Epithelial cell of esophagus (primary cell): ENCODE results near the gene MYO7B.

Experiments
- DNase-seq: peaks from one replicate; pipeline ENCODE4 v3.0.0; 2010; ENCODE audit warnings: low read depth
- H3K4me3 ChIP-seq: 2 replicates; pipeline ENCODE4 v1.5.1; 2011; ENCODE audit warnings: mild to moderate bottlenecking, low read length, control low read depth
- TF ChIP-seq, protein P1 (sequence below): IDR thresholded peaks from 2 replicates; pipeline ENCODE4 v1.5.1; 2011; ENCODE audit warnings: low read depth, mild to moderate bottlenecking, low read length, control low read depth, inconsistent platforms; ENCODE audit not compliant: insufficient read depth; ENCODE audit errors: missing control alignments

MYO7B gene

DNA sequence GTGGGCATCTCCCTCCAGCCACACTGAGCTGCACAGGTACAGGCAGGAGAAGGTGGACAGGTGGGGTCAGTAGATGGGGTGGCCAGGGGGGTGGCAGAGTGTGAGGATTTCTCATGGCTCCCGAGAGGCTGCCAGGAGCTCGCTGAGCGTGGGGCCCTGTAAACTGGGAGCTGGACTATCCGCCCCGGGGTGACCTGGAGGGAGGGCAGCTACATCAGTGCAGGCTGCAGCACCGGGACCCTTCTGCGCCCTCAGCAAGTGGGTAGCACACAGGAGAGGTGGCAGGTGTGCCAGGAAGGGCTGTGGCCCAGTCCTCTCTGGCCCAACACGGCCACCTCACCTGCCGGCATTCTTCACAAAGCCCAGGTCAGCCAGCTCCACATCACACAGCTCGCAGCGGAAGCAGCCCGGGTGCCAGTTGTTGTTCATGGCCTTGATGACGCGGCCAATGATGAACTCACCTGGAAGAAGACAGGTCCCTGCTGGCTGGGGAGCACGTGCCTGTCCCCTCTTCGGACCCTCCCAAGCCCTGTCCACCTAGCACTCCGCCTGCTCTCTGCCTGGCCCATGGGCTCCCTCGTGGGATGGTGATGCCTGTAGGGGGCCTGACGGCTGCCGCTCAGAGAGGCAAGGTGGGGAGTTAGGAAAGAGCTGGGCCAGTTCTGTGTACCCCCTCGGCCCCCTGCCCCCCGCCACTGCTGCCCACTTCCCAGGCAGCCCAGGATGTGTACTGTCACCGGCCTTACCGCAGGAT lies 118.8 kb downstream of the MYO7B start:
- TF ChIP-seq, protein P1, sequence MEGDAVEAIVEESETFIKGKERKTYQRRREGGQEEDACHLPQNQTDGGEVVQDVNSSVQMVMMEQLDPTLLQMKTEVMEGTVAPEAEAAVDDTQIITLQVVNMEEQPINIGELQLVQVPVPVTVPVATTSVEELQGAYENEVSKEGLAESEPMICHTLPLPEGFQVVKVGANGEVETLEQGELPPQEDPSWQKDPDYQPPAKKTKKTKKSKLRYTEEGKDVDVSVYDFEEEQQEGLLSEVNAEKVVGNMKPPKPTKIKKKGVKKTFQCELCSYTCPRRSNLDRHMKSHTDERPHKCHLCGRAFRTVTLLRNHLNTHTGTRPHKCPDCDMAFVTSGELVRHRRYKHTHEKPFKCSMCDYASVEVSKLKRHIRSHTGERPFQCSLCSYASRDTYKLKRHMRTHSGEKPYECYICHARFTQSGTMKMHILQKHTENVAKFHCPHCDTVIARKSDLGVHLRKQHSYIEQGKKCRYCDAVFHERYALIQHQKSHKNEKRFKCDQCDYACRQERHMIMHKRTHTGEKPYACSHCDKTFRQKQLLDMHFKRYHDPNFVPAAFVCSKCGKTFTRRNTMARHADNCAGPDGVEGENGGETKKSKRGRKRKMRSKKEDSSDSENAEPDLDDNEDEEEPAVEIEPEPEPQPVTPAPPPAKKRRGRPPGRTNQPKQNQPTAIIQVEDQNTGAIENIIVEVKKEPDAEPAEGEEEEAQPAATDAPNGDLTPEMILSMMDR: no peak
- no peak overlapping the region for H3K4me3 ChIP-seq
- DNase-seq: no peak

DNA sequence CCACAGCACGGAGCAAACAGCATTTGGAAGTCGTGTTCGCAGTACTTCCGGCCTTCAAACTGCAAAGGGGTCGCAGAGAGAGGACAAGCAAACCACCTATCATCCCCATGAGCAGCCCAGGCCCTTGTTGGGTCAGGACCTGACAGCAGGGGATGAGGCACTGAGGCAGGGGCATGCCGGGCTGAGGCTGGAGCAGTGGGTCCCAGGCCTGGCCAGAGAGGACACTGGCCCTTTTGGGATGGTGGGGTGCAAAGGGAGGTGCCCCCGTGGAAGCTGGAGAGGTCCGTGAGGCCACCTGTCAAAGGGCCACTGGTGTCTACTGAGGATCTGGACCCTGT lies 119.3 kb downstream of the MYO7B start:
- no peak for DNase-seq
- no peak overlapping the region for H3K4me3 ChIP-seq
- TF ChIP-seq, protein P1: no peak

DNA sequence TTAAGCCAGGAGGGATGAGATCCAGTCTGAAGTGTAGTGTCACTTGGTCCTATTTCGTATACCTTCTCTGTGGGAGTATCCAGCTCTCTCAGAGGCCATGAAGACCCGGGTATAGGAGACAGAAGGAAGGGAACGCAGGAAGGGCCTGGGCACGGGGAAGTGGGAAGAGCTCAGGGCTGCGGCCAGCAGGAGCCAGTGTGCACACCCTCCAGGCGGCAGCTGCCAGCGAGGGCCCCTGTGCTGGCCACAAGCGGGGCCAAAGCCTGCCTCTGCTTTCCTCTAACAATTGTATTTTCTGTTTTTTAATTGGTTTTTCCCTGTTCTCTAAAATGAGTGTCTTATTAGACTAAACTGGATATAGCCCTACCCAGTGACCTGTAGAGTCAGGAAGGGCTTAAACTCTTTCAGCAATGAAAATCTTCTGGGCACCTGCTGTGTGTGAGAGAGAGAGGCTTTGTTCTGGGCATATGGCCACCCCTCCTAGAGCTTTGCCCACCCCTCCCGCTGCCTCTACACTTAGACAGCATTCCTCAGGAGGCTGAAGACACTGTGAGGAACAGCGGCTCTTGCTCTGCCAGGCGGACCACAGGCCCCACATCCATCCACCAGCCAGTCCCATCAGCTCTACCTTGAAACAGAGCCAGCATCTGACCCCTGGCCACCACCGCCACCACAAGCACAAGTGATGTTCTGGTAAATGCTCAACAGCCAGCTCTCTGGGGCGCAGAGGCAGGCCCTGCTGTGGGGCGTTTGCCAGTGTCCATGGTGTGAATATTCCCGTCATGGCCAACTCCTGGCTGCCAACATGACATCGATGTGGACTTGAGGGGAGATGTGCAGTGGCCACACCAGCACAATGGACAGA lies 120.0 kb downstream of the MYO7B start:
- TF ChIP-seq, protein P1: no peak
- no peak overlapping the region for H3K4me3 ChIP-seq
- no peak for DNase-seq

DNA sequence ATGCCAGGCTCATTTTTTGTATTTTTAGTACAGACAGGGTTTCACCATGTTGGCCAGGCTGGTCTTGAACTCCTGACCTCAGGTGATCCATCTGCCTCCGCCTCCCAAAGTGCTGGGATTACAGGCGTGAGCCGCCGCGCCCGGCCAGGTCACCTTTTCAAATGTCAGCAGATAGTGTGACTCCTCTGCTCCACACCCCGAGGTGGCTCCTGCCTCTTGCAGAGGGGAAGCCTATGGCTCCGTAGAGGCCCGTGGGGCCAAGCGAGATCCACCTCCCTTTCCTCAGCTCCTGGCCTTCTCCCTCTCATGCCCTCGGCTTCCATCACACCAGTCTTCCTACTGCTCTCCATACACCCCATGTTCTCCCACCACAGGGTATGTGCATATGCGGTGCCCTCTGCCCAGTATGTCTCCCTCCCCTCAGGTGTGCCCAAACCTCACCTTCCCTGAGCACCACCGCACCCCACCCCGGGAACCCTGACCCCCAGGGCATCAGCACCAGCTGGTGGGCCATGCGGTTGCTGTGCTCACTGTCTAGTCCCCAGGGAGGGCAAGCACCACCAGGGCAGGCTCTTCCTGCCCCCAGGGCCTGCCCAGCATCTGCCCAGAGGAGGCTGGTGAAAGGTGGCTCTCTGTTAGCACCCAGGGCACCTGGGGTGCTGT lies 121.2 kb downstream of the MYO7B start:
- TF ChIP-seq, protein P1: no peak
- H3K4me3 ChIP-seq: no peak overlapping the region
- DNase-seq: no peak

DNA sequence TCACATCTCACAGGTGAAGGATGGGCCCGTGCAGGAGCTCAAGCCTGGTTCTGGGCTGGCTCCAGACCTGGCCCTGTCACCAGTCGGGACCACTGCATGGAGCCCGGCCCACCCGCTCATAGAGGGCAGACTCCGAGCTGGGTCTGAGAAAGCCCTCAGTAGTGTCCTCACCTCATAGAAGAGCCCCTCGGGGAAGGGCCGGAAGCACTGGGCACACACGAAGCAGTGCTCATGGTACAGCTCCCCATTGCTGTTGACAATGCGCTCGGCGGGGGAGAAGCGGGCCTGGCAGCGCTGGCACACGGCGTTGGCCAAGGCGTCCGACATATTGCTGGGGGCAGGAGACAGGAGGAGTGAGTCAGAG lies 121.7 kb downstream of the MYO7B start:
- DNase-seq: no peak
- TF ChIP-seq, protein P1: no peak
- H3K4me3 ChIP-seq: no peak overlapping the region

DNA sequence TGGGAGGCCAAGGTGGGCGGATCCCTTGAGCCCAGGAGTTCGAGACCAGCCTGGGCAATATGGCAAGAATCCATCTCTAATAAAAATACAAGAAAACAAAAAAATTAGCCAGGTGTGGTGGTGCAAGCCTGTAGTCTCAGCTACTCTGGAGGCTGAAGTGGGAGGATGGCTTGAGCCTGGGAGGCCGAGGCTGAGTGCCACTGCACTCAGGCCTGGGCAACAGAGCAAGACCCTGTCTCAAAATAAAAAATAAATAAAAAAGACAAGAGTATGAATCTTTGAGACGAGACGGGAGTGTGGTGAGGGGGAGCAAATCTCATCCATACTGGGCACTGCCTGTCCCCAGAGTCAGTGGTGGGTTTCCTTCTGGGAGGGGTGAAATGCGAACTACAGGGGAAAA lies 122.7 kb downstream of the MYO7B start:
- no peak for DNase-seq
- no peak overlapping the region for H3K4me3 ChIP-seq
- TF ChIP-seq, protein P1: no peak
